ENCODE data around the gene FRAT2. TPM values are rescaled to one million over a fixed set of nuclear protein-coding genes. Genes with fewer than 3 reads are reported as not detected.

Gene FRAT2
- total and polyA plus RNA-seq, 2 of the 13 experiments (the other 11 are each of a cell fraction or from before 2014, with no cell fraction given): 7.2 to 14.1 TPM

DNA sequence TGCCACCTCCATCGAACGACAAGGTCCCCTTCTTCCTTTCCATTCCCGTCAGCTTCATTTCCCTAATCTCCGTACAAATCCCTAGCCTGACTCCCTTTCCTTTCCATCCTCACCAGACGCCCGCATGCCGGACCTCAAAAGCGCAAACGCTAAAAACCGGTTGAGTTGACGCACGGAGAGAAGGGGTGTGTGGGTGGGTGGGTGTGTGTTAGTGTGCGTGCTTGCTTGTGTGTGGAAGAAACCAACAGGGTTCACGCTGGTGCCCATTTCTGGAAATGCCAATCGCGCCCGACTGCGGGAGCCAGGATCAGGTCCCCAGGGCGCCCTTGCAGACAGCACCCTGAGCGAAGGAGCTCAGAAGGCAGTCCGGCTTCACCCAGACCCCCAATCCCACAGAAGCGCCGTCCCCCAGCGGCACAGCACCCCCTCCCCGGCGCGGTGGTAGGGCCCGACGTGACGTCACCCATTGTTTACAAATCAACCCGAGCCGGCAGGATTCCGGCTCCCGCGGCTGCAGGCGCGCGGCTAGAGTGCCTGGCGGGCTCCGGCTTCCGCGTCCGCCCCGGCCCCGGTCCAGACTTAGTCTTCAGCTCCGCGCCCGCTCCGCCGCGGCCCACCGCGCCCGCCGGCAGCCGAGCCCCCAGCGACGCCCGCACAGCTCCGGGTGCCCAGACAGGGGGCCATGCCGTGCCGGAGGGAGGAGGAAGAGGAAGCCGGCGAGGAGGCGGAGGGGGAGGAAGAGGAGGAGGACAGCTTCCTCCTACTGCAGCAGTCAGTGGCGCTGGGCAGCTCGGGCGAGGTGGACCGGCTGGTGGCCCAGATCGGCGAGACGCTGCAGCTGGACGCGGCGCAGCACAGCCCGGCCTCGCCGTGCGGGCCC is 15.5 kb downstream of the FRAT2 start, which contains the start of gene FRAT1 (continued):
- no peak for TF ChIP-seq MEIS1 (CRISPR knock-in tag; IDR thresholded peaks at IDR 0.05; ENCODE audit: borderline replicate concordance)
- no peak for TF ChIP-seq ZBTB42 (CRISPR knock-in tag; IDR thresholded peaks at IDR 0.05)
- TF ChIP-seq, protein P1, sequence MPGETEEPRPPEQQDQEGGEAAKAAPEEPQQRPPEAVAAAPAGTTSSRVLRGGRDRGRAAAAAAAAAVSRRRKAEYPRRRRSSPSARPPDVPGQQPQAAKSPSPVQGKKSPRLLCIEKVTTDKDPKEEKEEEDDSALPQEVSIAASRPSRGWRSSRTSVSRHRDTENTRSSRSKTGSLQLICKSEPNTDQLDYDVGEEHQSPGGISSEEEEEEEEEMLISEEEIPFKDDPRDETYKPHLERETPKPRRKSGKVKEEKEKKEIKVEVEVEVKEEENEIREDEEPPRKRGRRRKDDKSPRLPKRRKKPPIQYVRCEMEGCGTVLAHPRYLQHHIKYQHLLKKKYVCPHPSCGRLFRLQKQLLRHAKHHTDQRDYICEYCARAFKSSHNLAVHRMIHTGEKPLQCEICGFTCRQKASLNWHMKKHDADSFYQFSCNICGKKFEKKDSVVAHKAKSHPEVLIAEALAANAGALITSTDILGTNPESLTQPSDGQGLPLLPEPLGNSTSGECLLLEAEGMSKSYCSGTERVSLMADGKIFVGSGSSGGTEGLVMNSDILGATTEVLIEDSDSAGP (CRISPR knock-in tag; IDR thresholded peaks at IDR 0.05; ENCODE audit: borderline replicate concordance): no peak
- TF ChIP-seq TBP (CRISPR knock-in tag; IDR thresholded peaks at IDR 0.05): no peak
- TF ChIP-seq POLR2AphosphoS2 (IDR thresholded peaks at IDR 0.05; ENCODE audit: low read depth, low read length): no peak
- TF ChIP-seq ZNF468 (CRISPR knock-in tag; IDR thresholded peaks at IDR 0.05): 0 out of 2 replicates have a peak, but pooled peaks have one; percentile 52
- TF ChIP-seq SATB2 (CRISPR knock-in tag; IDR thresholded peaks at IDR 0.05): no peak
- no peak for TF ChIP-seq ZBTB21 (CRISPR knock-in tag; IDR thresholded peaks at IDR 0.05)
- no peak for TF ChIP-seq ZNF614 (CRISPR knock-in tag; IDR thresholded peaks at IDR 0.05; ENCODE audit: borderline replicate concordance)
- TF ChIP-seq TP53 (CRISPR knock-in tag; conservative IDR thresholded peaks at IDR 0.05): no peak
- no peak for TF ChIP-seq PHB2 (IDR thresholded peaks at IDR 0.05; ENCODE audit: partially characterized antibody)
- TF ChIP-seq ZNF136 (CRISPR knock-in tag; IDR thresholded peaks at IDR 0.05; ENCODE audit: low read depth): no peak
- TF ChIP-seq PAWR (CRISPR knock-in tag; IDR thresholded peaks at IDR 0.05; ENCODE audit: borderline replicate concordance): no peak
- TF ChIP-seq FOXA3 (CRISPR knock-in tag; IDR thresholded peaks at IDR 0.05): peak; percentile 67
- no peak for TF ChIP-seq ZNF761 (CRISPR knock-in tag; conservative IDR thresholded peaks at IDR 0.05)
- no peak for TF ChIP-seq ETV5 (CRISPR knock-in tag; IDR thresholded peaks at IDR 0.05; ENCODE audit: borderline replicate concordance)
- TF ChIP-seq PAX8 (CRISPR knock-in tag; IDR thresholded peaks at IDR 0.05; ENCODE audit: borderline replicate concordance): no peak
- no peak for TF ChIP-seq ZNF816 (CRISPR knock-in tag; IDR thresholded peaks at IDR 0.05; ENCODE audit: borderline replicate concordance)
- TF ChIP-seq NKX3-1 (CRISPR knock-in tag; IDR thresholded peaks at IDR 0.05): no peak
- peak; percentile 87 for TF ChIP-seq ARNT2 (CRISPR knock-in tag; IDR thresholded peaks at IDR 0.05; ENCODE audit: low read depth)
- TF ChIP-seq ZNF713 (CRISPR knock-in tag; IDR thresholded peaks at IDR 0.05): 0 out of 2 replicates have a peak, but pooled peaks have one; percentile 66
- TF ChIP-seq, protein P2, sequence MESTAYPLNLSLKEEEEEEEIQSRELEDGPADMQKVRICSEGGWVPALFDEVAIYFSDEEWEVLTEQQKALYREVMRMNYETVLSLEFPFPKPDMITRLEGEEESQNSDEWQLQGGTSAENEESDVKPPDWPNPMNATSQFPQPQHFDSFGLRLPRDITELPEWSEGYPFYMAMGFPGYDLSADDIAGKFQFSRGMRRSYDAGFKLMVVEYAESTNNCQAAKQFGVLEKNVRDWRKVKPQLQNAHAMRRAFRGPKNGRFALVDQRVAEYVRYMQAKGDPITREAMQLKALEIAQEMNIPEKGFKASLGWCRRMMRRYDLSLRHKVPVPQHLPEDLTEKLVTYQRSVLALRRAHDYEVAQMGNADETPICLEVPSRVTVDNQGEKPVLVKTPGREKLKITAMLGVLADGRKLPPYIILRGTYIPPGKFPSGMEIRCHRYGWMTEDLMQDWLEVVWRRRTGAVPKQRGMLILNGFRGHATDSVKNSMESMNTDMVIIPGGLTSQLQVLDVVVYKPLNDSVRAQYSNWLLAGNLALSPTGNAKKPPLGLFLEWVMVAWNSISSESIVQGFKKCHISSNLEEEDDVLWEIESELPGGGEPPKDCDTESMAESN (CRISPR knock-in tag; conservative IDR thresholded peaks at IDR 0.05): peak; percentile 21; the same call in 1 of the 2 replicates
- peak; percentile 20; the same call in 1 of the 2 replicates for TF ChIP-seq RXRA (CRISPR knock-in tag; IDR thresholded peaks at IDR 0.05)
- TF ChIP-seq SIN3A (IDR thresholded peaks at IDR 0.05; ENCODE audit: borderline replicate concordance, low read depth, low read length): peak; percentile 84; the same call in 1 of the 2 replicates
- no peak for TF ChIP-seq ZNF354B (CRISPR knock-in tag; IDR thresholded peaks at IDR 0.05)
- TF ChIP-seq ZNF335 (CRISPR knock-in tag; IDR thresholded peaks at IDR 0.05): no peak
- peak; percentile 57; the same call in 1 of the 2 replicates for TF ChIP-seq ZNF350 (CRISPR knock-in tag; IDR thresholded peaks at IDR 0.05; ENCODE audit: borderline replicate concordance, low read depth)
- no peak for TF ChIP-seq BORCS8-MEF2B (CRISPR knock-in tag; IDR thresholded peaks at IDR 0.05)
- TF ChIP-seq TCF7 (IDR thresholded peaks at IDR 0.05; ENCODE audit: low read depth): no peak
